GM19328 (cell line): ENCODE data around the gene OR5H6.
A peak's percentile ranks its signal among the peaks of the same experiment; 100 is the strongest.
"Not testable (repeated sequence)": the region's sequence is repeated elsewhere in the genome, so short reads cannot be mapped to it uniquely, and the experiment has no call there.

Source experiments
- ATAC-seq: cut with Tn5 transposase; IDR thresholded peaks from one replicate; pipeline ENCODE4 v1.9.1; 2021; ENCODE audit warnings: mild to moderate bottlenecking, moderate library complexity; ENCODE audit not compliant: unreplicated experiment

Gene OR5H6

GRCh38 chr3:98263944-98264343 lies at the start of gene OR5H6:
Gene OR5H6, plus strand, starts transcription at chr3:98264244. Its CDS starts 89 bp downstream, at chr3:98264333.
- ATAC-seq, result no peak

- ATAC-seq, result no peak
These were observed 49.0 kb upstream of the OR5H6 start for GRCh38 chr3:98215051-98215450.

- ATAC-seq, result no peak
These were observed 40.0 kb upstream of the OR5H6 start for GRCh38 chr3:98223907-98224672.

- no peak for ATAC-seq
These were observed 31.6 kb upstream of the OR5H6 start for GRCh38 chr3:98232489-98232888.

GRCh38 chr3:98233468-98233867 lies 30.6 kb upstream of the OR5H6 start:
- peak; percentile 42 for ATAC-seq

GRCh38 chr3:98240131-98240530 lies 23.9 kb upstream of the OR5H6 start:
- no peak for ATAC-seq

GRCh38 chr3:98242155-98242554 lies 21.9 kb upstream of the OR5H6 start:
- ATAC-seq, result no peak

GRCh38 chr3:98243843-98244242 lies 20.2 kb upstream of the OR5H6 start:
- ATAC-seq, result no peak

GRCh38 chr3:98246142-98246541 lies 17.9 kb upstream of the OR5H6 start:
- ATAC-seq, result no peak

GRCh38 chr3:98256026-98256425 lies 8.0 kb upstream of the OR5H6 start:
- ATAC-seq, result not testable (repeated sequence)

- no peak for ATAC-seq
These were observed 4.3 kb upstream of the OR5H6 start for GRCh38 chr3:98259707-98260106.

- ATAC-seq, result no peak
These were observed 2.0 kb upstream of the OR5H6 start for GRCh38 chr3:98262046-98262445.

- no peak for ATAC-seq
These were observed 5.8 kb downstream of the OR5H6 start for GRCh38 chr3:98269846-98270245.

- no peak for ATAC-seq
These were observed 8.1 kb downstream of the OR5H6 start for GRCh38 chr3:98272126-98272525.

- no peak for ATAC-seq
These were observed 10.9 kb downstream of the OR5H6 start for GRCh38 chr3:98274914-98275313.

- no peak for ATAC-seq
These were observed 18.2 kb downstream of the OR5H6 start, which contains the start of gene OR5H2 for GRCh38 chr3:98282205-98282604. Gene OR5H2, plus strand, starts transcription at chr3:98282505. Its CDS starts 398 bp downstream, at chr3:98282903.

- ATAC-seq, result no peak
These were observed 26.9 kb downstream of the OR5H6 start for GRCh38 chr3:98290916-98291315.

GRCh38 chr3:98291332-98291957 lies 27.4 kb downstream of the OR5H6 start:
- ATAC-seq, result no peak
